Natural killer cell treated with Interleukin-12 subunit alpha and Interleukin-12 subunit beta and Interleukin-15 and Interleukin-18, amount 100 ng/mL, for 72 hours (primary cell): ENCODE data around the gene ZNF609. TPM values are rescaled to one million over a fixed set of nuclear protein-coding genes. Genes with fewer than 3 reads are reported as not detected.
A peak's percentile ranks its signal among the peaks of the same experiment; 100 is the strongest.

ENCODE experiments used
- ATAC-seq, 2 donors: fragments of 150-1000 bp; cut with Tn5 transposase in 1 of 2; sonication (Bioruptor Pico), chemical (Tn5 transposase) in 1 of 2; 2 replicates each; pipeline ENCODE4 v1.10.0; 2021
- DNase-seq: peaks from one replicate; pipeline ENCODE4 v3.0.0; 2022; ENCODE audit warnings: low spot score
- H3K27ac Mint-ChIP-seq, 2 donors: 1 replicate in 1 of 2; 2 replicates in 1 of 2; pipeline ENCODE4 v1.8.0; 2022; ENCODE audit warnings: mixed read lengths in 2 of 2, mild to moderate bottlenecking in 1 of 2, moderate library complexity in 1 of 2
- H3K27me3 Mint-ChIP-seq, 2 donors: 1 replicate in 1 of 2; 2 replicates in 1 of 2; pipeline ENCODE4 v1.8.0; 2022; ENCODE audit warnings: mixed read lengths in 2 of 2
- H3K36me3 Mint-ChIP-seq: one replicate; pipeline ENCODE4 v1.8.0; 2022; ENCODE audit warnings: mixed read lengths
- H3K4me1 Mint-ChIP-seq, 2 donors: 1 replicate in 1 of 2; 2 replicates in 1 of 2; pipeline ENCODE4 v1.8.0; 2022; ENCODE audit warnings: low read depth in 2 of 2, mixed read lengths in 2 of 2, mild to moderate bottlenecking in 1 of 2
- H3K4me3 Mint-ChIP-seq: one replicate; pipeline ENCODE4 v1.8.0; 2022; ENCODE audit warnings: mixed read lengths
- H3K9me3 Mint-ChIP-seq: 2 replicates; pipeline ENCODE4 v1.8.0; 2022; ENCODE audit warnings: mixed read lengths
- total RNA-seq, 2 donors: library from RNA; stranded (reverse); gene quantifications; one replicate each; pipeline ENCODE4 v1.2.3, GENCODE V29; 2022

Gene ZNF609
- total RNA-seq, 2 donors from 2014 or later: 36.9 to 67.6 TPM

GRCh38 chr15:64548235-64548634 lies 87.9 kb downstream of the ZNF609 start:
- Mint-ChIP-seq H3K27me3 (no peaks in the 10 kb centered on the region), H3K27ac (no peak overlapping the region), H3K4me3 (no peak overlapping the region), H3K9me3 (no peaks in the 10 kb centered on the region), H3K4me1 (peaks cover 15 to 35% of the 10 kb centered on the region in 2 donors), H3K36me3 (no peaks in the 10 kb centered on the region)
- DNase-seq: no peak
- ATAC-seq: no peak

DNA sequence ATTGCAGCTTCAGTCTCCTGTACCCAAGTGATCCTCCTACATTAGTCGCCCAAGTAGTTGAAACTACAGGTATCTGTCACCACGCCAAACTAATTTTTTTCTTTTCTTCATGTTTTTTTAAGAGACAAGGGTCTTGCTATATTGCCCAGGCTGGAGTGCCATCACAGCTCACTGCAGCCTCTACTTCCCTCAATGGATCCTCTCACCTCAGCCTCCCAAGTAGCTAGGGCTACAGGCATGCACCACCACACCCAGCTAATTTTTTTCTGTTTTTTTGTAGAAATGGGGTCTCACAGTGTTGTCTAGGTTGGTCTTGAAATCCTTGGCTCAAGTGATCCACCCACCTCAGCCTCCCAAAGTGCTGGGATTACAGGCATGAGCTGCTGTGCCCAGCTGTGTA lies 89.5 kb downstream of the ZNF609 start:
- ATAC-seq (no peak), DNase-seq (no peak)
- H3K27ac Mint-ChIP-seq: no peak overlapping the region
- no peaks in the 10 kb centered on the region for H3K36me3 Mint-ChIP-seq
- H3K4me3 Mint-ChIP-seq: no peak overlapping the region
- no peaks in the 10 kb centered on the region for H3K9me3 Mint-ChIP-seq
- no peaks in the 10 kb centered on the region for H3K27me3 Mint-ChIP-seq
- H3K4me1 Mint-ChIP-seq: peaks cover 12 to 29% of the 10 kb centered on the region in 2 donors

- no peaks in the 10 kb centered on the region for H3K27me3 Mint-ChIP-seq
- no peak for ATAC-seq
Measured at GRCh38 chr15:64552281-64552948, 92.0 kb downstream of the ZNF609 start.

DNA sequence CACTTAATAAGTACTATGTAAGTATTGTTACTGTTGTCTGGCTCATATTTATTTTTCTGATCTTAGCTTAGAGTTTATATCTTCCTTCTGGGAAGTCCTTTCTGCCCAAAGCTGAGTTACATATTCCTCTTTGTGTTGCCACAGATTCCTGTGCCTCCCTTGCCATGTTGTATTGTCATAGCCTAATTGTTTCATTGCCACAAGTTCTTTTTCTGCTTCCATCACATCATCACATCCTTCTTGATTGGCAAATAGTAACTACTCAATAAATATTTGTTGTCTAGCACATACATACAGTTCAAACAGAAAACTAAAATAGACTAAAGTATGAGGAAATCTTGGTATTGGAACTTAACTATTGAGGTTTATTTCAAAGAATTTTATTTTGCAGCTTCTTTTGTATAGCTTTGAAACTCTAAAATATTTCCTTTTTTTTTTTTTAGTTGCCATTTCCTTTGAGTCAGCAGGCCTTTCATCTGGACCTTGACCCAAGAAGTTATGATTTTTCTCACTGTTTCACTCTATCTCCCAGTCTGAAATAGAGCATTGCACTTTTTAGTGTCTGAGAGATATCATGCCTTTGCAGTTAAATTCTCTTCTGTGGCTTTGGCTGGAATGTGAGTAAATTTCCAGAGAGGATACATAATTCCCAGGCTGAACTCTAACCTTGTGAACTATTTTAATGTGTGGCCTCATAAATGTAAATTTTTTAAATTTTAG lies 98.2 kb downstream of the ZNF609 start:
- peaks cover 13 to 25% of the 10 kb centered on the region in 2 donors for H3K4me1 Mint-ChIP-seq
- ATAC-seq: no peak
- DNase-seq: no peak

More at GRCh38 chr15:64552281-64552948, 92.0 kb downstream of the ZNF609 start:
- Mint-ChIP-seq H3K9me3 (no peaks in the 10 kb centered on the region), H3K36me3 (no peaks in the 10 kb centered on the region), H3K27ac (no peak overlapping the region), H3K4me1 (peaks cover 8 to 19% of the 10 kb centered on the region in 2 donors), H3K4me3 (no peak overlapping the region)
- no peak for DNase-seq

GRCh38 chr15:64559243-64559642 lies 98.9 kb downstream of the ZNF609 start:
- no peak for ATAC-seq
- H3K4me3 Mint-ChIP-seq: no peak overlapping the region
- H3K27ac Mint-ChIP-seq: peak overlapping the region in 1 of 2 donors; percentile 37

More for the DNA sequence above, 98.2 kb downstream of the ZNF609 start:
- H3K4me3 Mint-ChIP-seq: no peak overlapping the region
- no peaks in the 10 kb centered on the region for H3K27me3 Mint-ChIP-seq
- H3K27ac Mint-ChIP-seq: peak overlapping the region in 1 of 2 donors; percentile 37
- no peaks in the 10 kb centered on the region for H3K36me3 Mint-ChIP-seq
- H3K9me3 Mint-ChIP-seq: no peaks in the 10 kb centered on the region

GRCh38 chr15:64560501-64560900 lies 100.1 kb downstream of the ZNF609 start:
- Mint-ChIP-seq H3K27ac (peak overlapping the region in 1 of 2 donors; percentile 52), H3K4me3 (no peak overlapping the region), H3K27me3 (no peaks in the 10 kb centered on the region), H3K9me3 (no peaks in the 10 kb centered on the region), H3K4me1 (peaks cover 19 to 31% of the 10 kb centered on the region in 2 donors), H3K36me3 (no peaks in the 10 kb centered on the region)
- DNase-seq (no peak), ATAC-seq (no peak)

More at GRCh38 chr15:64559243-64559642, 98.9 kb downstream of the ZNF609 start:
- Mint-ChIP-seq H3K36me3 (no peaks in the 10 kb centered on the region), H3K9me3 (no peaks in the 10 kb centered on the region), H3K4me1 (peaks cover 16 to 29% of the 10 kb centered on the region in 2 donors), H3K27me3 (no peaks in the 10 kb centered on the region)
- no peak for DNase-seq

- H3K36me3 Mint-ChIP-seq: no peaks in the 10 kb centered on the region
- DNase-seq (no peak), ATAC-seq (no peak)
- H3K4me1 Mint-ChIP-seq: peaks cover 19 to 31% of the 10 kb centered on the region in 2 donors
- H3K4me3 Mint-ChIP-seq: no peak overlapping the region
- H3K27ac Mint-ChIP-seq: peak overlapping the region in 1 of 2 donors; percentile 20
- H3K27me3 Mint-ChIP-seq: no peaks in the 10 kb centered on the region
- H3K9me3 Mint-ChIP-seq: no peaks in the 10 kb centered on the region
Measured at GRCh38 chr15:64560998-64561397, 100.6 kb downstream of the ZNF609 start.

- peak overlapping the region in 1 of 2 donors; percentile 15 for H3K27ac Mint-ChIP-seq
- no peak for ATAC-seq
Measured at GRCh38 chr15:64562003-64562640, 101.7 kb downstream of the ZNF609 start.

GRCh38 chr15:64566102-64566501 lies 105.7 kb downstream of the ZNF609 start:
- ATAC-seq: no peak
- Mint-ChIP-seq H3K4me1 (peaks cover 25 to 29% of the 10 kb centered on the region in 2 donors), H3K27ac (no peak overlapping the region), H3K9me3 (no peaks in the 10 kb centered on the region), H3K36me3 (no peaks in the 10 kb centered on the region), H3K4me3 (no peak overlapping the region), H3K27me3 (no peaks in the 10 kb centered on the region)
- no peak for DNase-seq

More at GRCh38 chr15:64562003-64562640, 101.7 kb downstream of the ZNF609 start:
- Mint-ChIP-seq H3K4me3 (no peak overlapping the region), H3K9me3 (no peaks in the 10 kb centered on the region), H3K27me3 (no peaks in the 10 kb centered on the region), H3K36me3 (no peaks in the 10 kb centered on the region), H3K4me1 (peaks cover 19 to 30% of the 10 kb centered on the region in 2 donors)
- DNase-seq: no peak

- no peak overlapping the region for H3K27ac Mint-ChIP-seq
- no peaks in the 10 kb centered on the region for H3K36me3 Mint-ChIP-seq
- H3K4me3 Mint-ChIP-seq: no peak overlapping the region
- H3K4me1 Mint-ChIP-seq: peaks cover 26 to 33% of the 10 kb centered on the region in 2 donors
- H3K27me3 Mint-ChIP-seq: no peaks in the 10 kb centered on the region
- DNase-seq (no peak), ATAC-seq (no peak)
- no peaks in the 10 kb centered on the region for H3K9me3 Mint-ChIP-seq
Measured at GRCh38 chr15:64566629-64567427, 106.5 kb downstream of the ZNF609 start.

DNA sequence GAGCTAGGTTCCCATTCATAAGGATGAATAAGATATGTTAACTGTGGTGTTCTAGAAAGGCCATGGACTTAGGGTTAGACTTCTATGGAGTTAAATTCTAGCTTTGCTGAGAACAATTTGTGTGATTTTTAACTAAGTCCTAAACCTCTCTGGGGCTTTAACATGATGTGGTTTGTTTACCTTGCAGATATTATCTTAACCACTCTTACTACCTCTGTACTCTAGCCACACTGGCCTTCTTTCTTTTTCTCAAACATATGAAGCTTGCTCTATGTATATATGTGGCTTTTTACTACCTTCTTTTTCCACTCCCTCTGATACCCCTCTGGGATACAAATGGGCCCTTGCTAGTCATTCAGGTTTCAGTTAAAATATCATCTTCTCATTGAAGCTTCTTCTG lies 108.4 kb downstream of the ZNF609 start:
- H3K27me3 Mint-ChIP-seq: no peaks in the 10 kb centered on the region
- no peak overlapping the region for H3K4me3 Mint-ChIP-seq
- H3K4me1 Mint-ChIP-seq: peaks cover 33 to 36% of the 10 kb centered on the region in 2 donors
- DNase-seq (no peak), ATAC-seq (no peak)
- H3K27ac Mint-ChIP-seq: peak overlapping the region in 1 of 2 donors; percentile 26
- no peaks in the 10 kb centered on the region for H3K9me3 Mint-ChIP-seq
- H3K36me3 Mint-ChIP-seq: no peaks in the 10 kb centered on the region

DNA sequence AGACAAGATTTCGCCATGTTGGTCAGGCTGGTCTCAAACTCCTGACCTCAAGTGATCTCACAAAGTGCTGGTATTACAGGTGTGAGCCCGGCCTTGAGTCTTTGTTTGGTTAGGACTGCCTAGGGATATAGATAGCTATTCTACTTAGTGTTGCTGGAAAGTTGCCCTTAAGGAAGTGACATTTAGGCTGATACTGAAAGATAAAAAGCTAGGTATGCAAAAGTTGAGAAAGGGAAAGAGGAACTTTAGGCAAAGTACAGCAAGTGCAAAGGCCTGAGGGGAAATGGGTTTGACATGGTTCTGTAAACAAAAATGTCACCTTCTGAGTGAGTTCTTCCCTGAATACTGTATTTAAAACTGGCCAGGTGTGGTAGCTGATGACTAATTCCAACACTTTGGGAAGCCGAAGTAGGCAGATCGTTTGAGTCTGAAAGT lies 111.5 kb downstream of the ZNF609 start:
- ATAC-seq (no peak), DNase-seq (no peak)
- no peak overlapping the region for H3K27ac Mint-ChIP-seq
- no peak overlapping the region for H3K4me3 Mint-ChIP-seq
- H3K9me3 Mint-ChIP-seq: no peaks in the 10 kb centered on the region
- H3K4me1 Mint-ChIP-seq: peaks cover 39 to 43% of the 10 kb centered on the region in 2 donors
- no peaks in the 10 kb centered on the region for H3K36me3 Mint-ChIP-seq
- no peaks in the 10 kb centered on the region for H3K27me3 Mint-ChIP-seq

- H3K36me3 Mint-ChIP-seq: no peaks in the 10 kb centered on the region
- DNase-seq: no peak
- H3K4me1 Mint-ChIP-seq: peaks cover 39 to 43% of the 10 kb centered on the region in 2 donors
- no peak overlapping the region for H3K4me3 Mint-ChIP-seq
- no peaks in the 10 kb centered on the region for H3K9me3 Mint-ChIP-seq
- no peak for ATAC-seq
- no peaks in the 10 kb centered on the region for H3K27me3 Mint-ChIP-seq
- peak overlapping the region in 1 of 2 donors; percentile 66 for H3K27ac Mint-ChIP-seq
Measured at GRCh38 chr15:64572856-64573255, 112.5 kb downstream of the ZNF609 start.
